ENCODE data around the gene RAPGEF1. TPM values are rescaled to one million over a fixed set of nuclear protein-coding genes. Genes with fewer than 3 reads are reported as not detected.
A peak's percentile ranks its signal among the peaks of the same experiment; 100 is the strongest.

RAPGEF1 gene
- total and polyA plus RNA-seq, 2 of the 13 experiments (the other 11 are each of a cell fraction or from before 2014, with no cell fraction given): 21.2 to 38.9 TPM

GRCh38 chr9:131706608-131706970 lies 33.3 kb downstream of the RAPGEF1 start (continued):
- TF ChIP-seq, protein P1, sequence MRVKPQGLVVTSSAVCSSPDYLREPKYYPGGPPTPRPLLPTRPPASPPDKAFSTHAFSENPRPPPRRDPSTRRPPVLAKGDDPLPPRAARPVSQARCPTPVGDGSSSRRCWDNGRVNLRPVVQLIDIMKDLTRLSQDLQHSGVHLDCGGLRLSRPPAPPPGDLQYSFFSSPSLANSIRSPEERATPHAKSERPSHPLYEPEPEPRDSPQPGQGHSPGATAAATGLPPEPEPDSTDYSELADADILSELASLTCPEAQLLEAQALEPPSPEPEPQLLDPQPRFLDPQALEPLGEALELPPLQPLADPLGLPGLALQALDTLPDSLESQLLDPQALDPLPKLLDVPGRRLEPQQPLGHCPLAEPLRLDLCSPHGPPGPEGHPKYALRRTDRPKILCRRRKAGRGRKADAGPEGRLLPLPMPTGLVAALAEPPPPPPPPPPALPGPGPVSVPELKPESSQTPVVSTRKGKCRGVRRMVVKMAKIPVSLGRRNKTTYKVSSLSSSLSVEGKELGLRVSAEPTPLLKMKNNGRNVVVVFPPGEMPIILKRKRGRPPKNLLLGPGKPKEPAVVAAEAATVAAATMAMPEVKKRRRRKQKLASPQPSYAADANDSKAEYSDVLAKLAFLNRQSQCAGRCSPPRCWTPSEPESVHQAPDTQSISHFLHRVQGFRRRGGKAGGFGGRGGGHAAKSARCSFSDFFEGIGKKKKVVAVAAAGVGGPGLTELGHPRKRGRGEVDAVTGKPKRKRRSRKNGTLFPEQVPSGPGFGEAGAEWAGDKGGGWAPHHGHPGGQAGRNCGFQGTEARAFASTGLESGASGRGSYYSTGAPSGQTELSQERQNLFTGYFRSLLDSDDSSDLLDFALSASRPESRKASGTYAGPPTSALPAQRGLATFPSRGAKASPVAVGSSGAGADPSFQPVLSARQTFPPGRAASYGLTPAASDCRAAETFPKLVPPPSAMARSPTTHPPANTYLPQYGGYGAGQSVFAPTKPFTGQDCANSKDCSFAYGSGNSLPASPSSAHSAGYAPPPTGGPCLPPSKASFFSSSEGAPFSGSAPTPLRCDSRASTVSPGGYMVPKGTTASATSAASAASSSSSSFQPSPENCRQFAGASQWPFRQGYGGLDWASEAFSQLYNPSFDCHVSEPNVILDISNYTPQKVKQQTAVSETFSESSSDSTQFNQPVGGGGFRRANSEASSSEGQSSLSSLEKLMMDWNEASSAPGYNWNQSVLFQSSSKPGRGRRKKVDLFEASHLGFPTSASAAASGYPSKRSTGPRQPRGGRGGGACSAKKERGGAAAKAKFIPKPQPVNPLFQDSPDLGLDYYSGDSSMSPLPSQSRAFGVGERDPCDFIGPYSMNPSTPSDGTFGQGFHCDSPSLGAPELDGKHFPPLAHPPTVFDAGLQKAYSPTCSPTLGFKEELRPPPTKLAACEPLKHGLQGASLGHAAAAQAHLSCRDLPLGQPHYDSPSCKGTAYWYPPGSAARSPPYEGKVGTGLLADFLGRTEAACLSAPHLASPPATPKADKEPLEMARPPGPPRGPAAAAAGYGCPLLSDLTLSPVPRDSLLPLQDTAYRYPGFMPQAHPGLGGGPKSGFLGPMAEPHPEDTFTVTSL (CRISPR knock-in tag; IDR thresholded peaks at IDR 0.05; ENCODE audit: borderline replicate concordance): peak; percentile 49; the same call in 1 of the 2 replicates
- TF ChIP-seq RXRB (CRISPR knock-in tag; IDR thresholded peaks at IDR 0.05; ENCODE audit: borderline replicate concordance): no peak
- TF ChIP-seq GATAD2A (CRISPR knock-in tag; IDR thresholded peaks at IDR 0.05): peak; percentile 47; the same call in 1 of the 2 replicates
- peak; percentile 14; the same call in 1 of the 2 replicates for TF ChIP-seq SALL1 (CRISPR knock-in tag; IDR thresholded peaks at IDR 0.05)
- no peak for TF ChIP-seq ZNF44 (CRISPR knock-in tag; IDR thresholded peaks at IDR 0.05)
- no peak for TF ChIP-seq ZBTB14 (CRISPR knock-in tag; IDR thresholded peaks at IDR 0.05)
- TF ChIP-seq ZNF607 (CRISPR knock-in tag; IDR thresholded peaks at IDR 0.05; ENCODE audit: borderline replicate concordance): no peak
- TF ChIP-seq RFX5 (IDR thresholded peaks at IDR 0.05; ENCODE audit: low read depth, low read length): no peak
- no peak for TF ChIP-seq ZNF253 (CRISPR knock-in tag; IDR thresholded peaks at IDR 0.05; ENCODE audit: borderline replicate concordance)
- TF ChIP-seq ELF3 (CRISPR knock-in tag; IDR thresholded peaks at IDR 0.05): peak; percentile 51; the same call in 1 of the 2 replicates
- no peak; the same call in 1 of the 2 replicates for TF ChIP-seq SOX5 (CRISPR knock-in tag; IDR thresholded peaks at IDR 0.05; ENCODE audit: borderline replicate concordance)
- no peak for TF ChIP-seq SNAI1 (CRISPR knock-in tag; IDR thresholded peaks at IDR 0.05; ENCODE audit: borderline replicate concordance)
- no peak for TF ChIP-seq ZNF20 (CRISPR knock-in tag; IDR thresholded peaks at IDR 0.05)
- TF ChIP-seq HOMEZ (CRISPR knock-in tag; IDR thresholded peaks at IDR 0.05; ENCODE audit: low read depth): no peak
- no peak for TF ChIP-seq SOX13 (IDR thresholded peaks at IDR 0.05)
- TF ChIP-seq SOX13 (CRISPR knock-in tag; conservative IDR thresholded peaks at IDR 0.05 in 1 of 2, IDR thresholded peaks at IDR 0.05 in 1 of 2): 0 out of 4 replicates have a peak, but pooled peaks of 1 of the 2 experiments have one; percentile 14
- TF ChIP-seq ZNF687 (CRISPR knock-in tag; IDR thresholded peaks at IDR 0.05): no peak
- TF ChIP-seq RAD21 (CRISPR knock-in tag; IDR thresholded peaks at IDR 0.05): no peak
- 0 out of 2 replicates have a peak, but pooled peaks have one; percentile 50 for TF ChIP-seq ZNF558 (CRISPR knock-in tag; IDR thresholded peaks at IDR 0.05; ENCODE audit: borderline replicate concordance)
